SKM-1 treated with dmso at 0.1 percent for 144 hours (cell line): Measurements from ENCODE around the gene IARS1.

Experiments
- DNase-seq: peaks from one replicate; lab custom pipeline; 2025; ENCODE audit not compliant: unreplicated experiment; lab: John Stamatoyannopoulos, UW

IARS1 gene

GRCh38 chr9:92295827-92296258, 2.3 kb upstream of the IARS1 start:
- DNase-seq: no peak

GRCh38 chr9:92295240-92295790, 1.8 kb upstream of the IARS1 start:
- no peak for DNase-seq

- no peak for DNase-seq
Measured at GRCh38 chr9:92294297-92294676, 790 bp upstream of the IARS1 start.

- no peak for DNase-seq
Measured at GRCh38 chr9:92293075-92293354, 482 bp downstream of the IARS1 start.

- DNase-seq: no peak
Measured at GRCh38 chr9:92292338-92293074, 991 bp downstream of the IARS1 start.

GRCh38 chr9:92291577-92291976, 1.9 kb downstream of the IARS1 start:
- DNase-seq: no peak

GRCh38 chr9:92290785-92291429, 2.6 kb downstream of the IARS1 start:
- DNase-seq: no peak

GRCh38 chr9:92289708-92290390, 3.6 kb downstream of the IARS1 start:
- DNase-seq: no peak

GRCh38 chr9:92279302-92279701, 14.2 kb downstream of the IARS1 start:
- DNase-seq: no peak

- no peak for DNase-seq
Measured at GRCh38 chr9:92278110-92278509, 15.4 kb downstream of the IARS1 start.

- DNase-seq: no peak
Measured at GRCh38 chr9:92276331-92277032, 17.0 kb downstream of the IARS1 start.

- no peak for DNase-seq
Measured at GRCh38 chr9:92275541-92275940, 18.0 kb downstream of the IARS1 start.

- DNase-seq: no peak
Measured at GRCh38 chr9:92270511-92270910, 23.0 kb downstream of the IARS1 start.

GRCh38 chr9:92266486-92266885, 27.0 kb downstream of the IARS1 start:
- DNase-seq: no peak

- no peak for DNase-seq
Measured at GRCh38 chr9:92265154-92265553, 28.3 kb downstream of the IARS1 start.

GRCh38 chr9:92263131-92263530, 30.4 kb downstream of the IARS1 start:
- DNase-seq: no peak

GRCh38 chr9:92257327-92257726, 36.2 kb downstream of the IARS1 start:
- DNase-seq: no peak

GRCh38 chr9:92254381-92255337, 38.8 kb downstream of the IARS1 start:
- DNase-seq: no peak

- DNase-seq: no peak
Measured at GRCh38 chr9:92253656-92254055, 39.8 kb downstream of the IARS1 start.

GRCh38 chr9:92247981-92248380, 45.5 kb downstream of the IARS1 start:
- no peak for DNase-seq
